GM18499 (cell line): ENCODE measurements around the gene DNAH12.

ENCODE experiments used
- ATAC-seq: cut with Tn5 transposase; IDR thresholded peaks from one replicate; pipeline ENCODE4 v1.9.1; 2021; ENCODE audit warnings: moderate number of reproducible peaks; ENCODE audit not compliant: insufficient read depth, unreplicated experiment

Gene DNAH12

GRCh38 chr3:57544181-57545125, at the start of gene DNAH12:
DNAH12 (minus strand) TSS chr3:57544344; CDS start chr3:57542870, 1,474 bp downstream.
- ATAC-seq = no peak

GRCh38 chr3:57592306-57592705, 48.2 kb upstream of the DNAH12 start:
- no peak for ATAC-seq

GRCh38 chr3:57587905-57588304, 43.8 kb upstream of the DNAH12 start:
- no peak for ATAC-seq

GRCh38 chr3:57586778-57587177, 42.6 kb upstream of the DNAH12 start:
- no peak for ATAC-seq

- ATAC-seq = no peak
These were observed 39.4 kb upstream of the DNAH12 start for GRCh38 chr3:57583544-57583943.

- ATAC-seq = no peak
These were observed 38.5 kb upstream of the DNAH12 start for GRCh38 chr3:57582474-57583168.

GRCh38 chr3:57577801-57578200, 33.7 kb upstream of the DNAH12 start:
- ATAC-seq = no peak

GRCh38 chr3:57575966-57576626, 32.0 kb upstream of the DNAH12 start:
- no peak for ATAC-seq

GRCh38 chr3:57572096-57572495, 28.0 kb upstream of the DNAH12 start:
- ATAC-seq = no peak

- no peak for ATAC-seq
These were observed 26.7 kb upstream of the DNAH12 start for GRCh38 chr3:57570878-57571277.

- ATAC-seq = no peak
These were observed 25.8 kb upstream of the DNAH12 start for GRCh38 chr3:57569859-57570450.

GRCh38 chr3:57559526-57559925, 15.4 kb upstream of the DNAH12 start:
- no peak for ATAC-seq

- no peak for ATAC-seq
These were observed 13.0 kb upstream of the DNAH12 start for GRCh38 chr3:57557085-57557537.

- ATAC-seq = peak; percentile 20
These were observed 12.4 kb upstream of the DNAH12 start for GRCh38 chr3:57556459-57557084.

GRCh38 chr3:57555738-57556458, 11.8 kb upstream of the DNAH12 start, which contains the start of gene PDE12:
PDE12 (plus strand) TSS chr3:57556274; CDS start chr3:57556380, 106 bp downstream.
- peak; percentile 51 for ATAC-seq

GRCh38 chr3:57555306-57555705, 11.2 kb upstream of the DNAH12 start:
- no peak for ATAC-seq

GRCh38 chr3:57546616-57547015, 2.5 kb upstream of the DNAH12 start:
- ATAC-seq = no peak

- ATAC-seq = no peak
These were observed 1.6 kb upstream of the DNAH12 start for GRCh38 chr3:57545636-57546268.

- ATAC-seq = no peak
These were observed 5.7 kb downstream of the DNAH12 start for GRCh38 chr3:57538465-57538864.
